Gastroesophageal sphincter (tissue), 3 donors: ENCODE measurements around the gene HPCAL1.

Experiments
- CTCF ChIP-seq, 4 experiments: fragments of 200-600 bp in 2 of 4; fragments of 450-650 bp in 2 of 4; sonication (generic) in 1 of 4; IDR thresholded peaks; one replicate each; pipeline ENCODE4 v1.5.1; 2017 to 2019; ENCODE audit warnings: antibody characterized with exemption in 4 of 4, mild to moderate bottlenecking in 2 of 4, moderate library complexity in 2 of 4
- EP300 ChIP-seq: sonication (generic); formaldehyde crosslinking; IDR thresholded peaks from one replicate; pipeline ENCODE4 v1.6.1; 2017; ENCODE audit warnings: antibody characterized with exemption, mild to moderate bottlenecking
- POLR2A ChIP-seq, 2 donors: fragments of 450-650 bp; IDR thresholded peaks; one replicate each; pipeline ENCODE4 v1.6.1; 2017; ENCODE audit warnings: antibody characterized with exemption in 2 of 2, mild to moderate bottlenecking in 2 of 2, moderate library complexity in 1 of 2
- POLR2AphosphoS5 ChIP-seq: sonication (generic); formaldehyde crosslinking; IDR thresholded peaks from one replicate; pipeline ENCODE4 v1.6.1; 2017; ENCODE audit warnings: antibody characterized with exemption

GRCh38 chr2:10352972-10353371 lies 50.3 kb downstream of the HPCAL1 start:
- TF ChIP-seq CTCF (IDR thresholded peaks at IDR 0.05) = no peak
- TF ChIP-seq POLR2A (IDR thresholded peaks at IDR 0.05) = no peak
- no peak for TF ChIP-seq POLR2AphosphoS5
- TF ChIP-seq EP300 = no peak
